Mucosa of stomach (tissue), 1 donor: ENCODE data around the gene SLC49A4.

Experiments
- H3K27me3 ChIP-seq: one replicate; pipeline ENCODE4 v1.7.0; 2013; ENCODE audit warnings: mild to moderate bottlenecking, low read length; ENCODE audit not compliant: control insufficient read depth, insufficient read depth
- H3K36me3 ChIP-seq: one replicate; pipeline ENCODE4 v1.7.0; 2013; ENCODE audit warnings: low read length; ENCODE audit not compliant: control insufficient read depth, insufficient read depth
- H3K4me1 ChIP-seq: one replicate; pipeline ENCODE4 v1.7.0; 2013; ENCODE audit warnings: mild to moderate bottlenecking, low read length; ENCODE audit not compliant: control insufficient read depth, insufficient read depth
- H3K4me3 ChIP-seq: one replicate; pipeline ENCODE4 v1.7.0; 2013; ENCODE audit warnings: low read length
- H3K9ac ChIP-seq: one replicate; pipeline ENCODE4 v1.7.0; 2013; ENCODE audit warnings: mild to moderate bottlenecking, low read length, moderate library complexity
- H3K9me3 ChIP-seq: one replicate; pipeline ENCODE4 v1.7.0; 2013; ENCODE audit warnings: mild to moderate bottlenecking, low read length, moderate library complexity; ENCODE audit not compliant: control insufficient read depth
- donor health status: Pancreatic carcinoma.

SLC49A4 gene

GRCh38 chr3:122770521-122771202 is 24.2 kb upstream of the SLC49A4 start:
- H3K4me1 ChIP-seq = no peaks in the 10 kb centered on the region
- no peaks in the 10 kb centered on the region for H3K27me3 ChIP-seq
- no peaks in the 10 kb centered on the region for H3K36me3 ChIP-seq
- no peaks in the 10 kb centered on the region for H3K9me3 ChIP-seq
- H3K4me3 ChIP-seq = no peak overlapping the region
- no peak overlapping the region for H3K9ac ChIP-seq

- H3K9me3 ChIP-seq = no peaks in the 10 kb centered on the region
- H3K4me1 ChIP-seq = no peaks in the 10 kb centered on the region
- no peak overlapping the region for H3K9ac ChIP-seq
- H3K4me3 ChIP-seq = no peak overlapping the region
- H3K36me3 ChIP-seq = no peaks in the 10 kb centered on the region
- H3K27me3 ChIP-seq = no peaks in the 10 kb centered on the region
Measured at GRCh38 chr3:122772827-122773226, 22.0 kb upstream of the SLC49A4 start.

GRCh38 chr3:122773944-122774509 is 20.8 kb upstream of the SLC49A4 start:
- Histone ChIP-seq H3K27me3 (no peaks in the 10 kb centered on the region), H3K9ac (no peak overlapping the region), H3K4me3 (no peak overlapping the region), H3K4me1 (no peaks in the 10 kb centered on the region), H3K9me3 (no peaks in the 10 kb centered on the region), H3K36me3 (no peaks in the 10 kb centered on the region)

GRCh38 chr3:122774564-122774963 is 20.3 kb upstream of the SLC49A4 start:
- no peaks in the 10 kb centered on the region for H3K9me3 ChIP-seq
- no peaks in the 10 kb centered on the region for H3K4me1 ChIP-seq
- H3K27me3 ChIP-seq = no peaks in the 10 kb centered on the region
- no peak overlapping the region for H3K9ac ChIP-seq
- H3K36me3 ChIP-seq = no peaks in the 10 kb centered on the region
- H3K4me3 ChIP-seq = no peak overlapping the region

- Histone ChIP-seq H3K9ac (no peak overlapping the region), H3K36me3 (no peaks in the 10 kb centered on the region), H3K27me3 (no peaks in the 10 kb centered on the region), H3K9me3 (no peaks in the 10 kb centered on the region), H3K4me1 (no peaks in the 10 kb centered on the region), H3K4me3 (no peak overlapping the region)
Measured at GRCh38 chr3:122776675-122777468, 18.0 kb upstream of the SLC49A4 start.

GRCh38 chr3:122777563-122777962 is 17.3 kb upstream of the SLC49A4 start:
- no peak overlapping the region for H3K9ac ChIP-seq
- no peaks in the 10 kb centered on the region for H3K4me1 ChIP-seq
- no peaks in the 10 kb centered on the region for H3K36me3 ChIP-seq
- H3K27me3 ChIP-seq = no peaks in the 10 kb centered on the region
- H3K4me3 ChIP-seq = no peak overlapping the region
- no peaks in the 10 kb centered on the region for H3K9me3 ChIP-seq

GRCh38 chr3:122782804-122783203 is 12.1 kb upstream of the SLC49A4 start:
- Histone ChIP-seq H3K9me3 (no peaks in the 10 kb centered on the region), H3K27me3 (no peaks in the 10 kb centered on the region), H3K4me3 (no peak overlapping the region), H3K9ac (no peak overlapping the region), H3K4me1 (no peaks in the 10 kb centered on the region), H3K36me3 (no peaks in the 10 kb centered on the region)

- Histone ChIP-seq H3K4me1 (no peaks in the 10 kb centered on the region), H3K36me3 (no peaks in the 10 kb centered on the region), H3K9ac (no peak overlapping the region), H3K27me3 (no peaks in the 10 kb centered on the region), H3K9me3 (no peaks in the 10 kb centered on the region), H3K4me3 (no peak overlapping the region)
Measured at GRCh38 chr3:122784436-122784835, 10.4 kb upstream of the SLC49A4 start.

GRCh38 chr3:122785231-122785630 is 9.6 kb upstream of the SLC49A4 start:
- Histone ChIP-seq H3K4me3 (no peak overlapping the region), H3K9ac (no peak overlapping the region), H3K9me3 (no peaks in the 10 kb centered on the region), H3K36me3 (no peaks in the 10 kb centered on the region), H3K27me3 (no peaks in the 10 kb centered on the region), H3K4me1 (no peaks in the 10 kb centered on the region)

GRCh38 chr3:122786066-122786465 is 8.8 kb upstream of the SLC49A4 start:
- H3K9ac ChIP-seq = no peak overlapping the region
- H3K4me3 ChIP-seq = no peak overlapping the region

GRCh38 chr3:122787872-122788271 is 7.0 kb upstream of the SLC49A4 start:
- H3K27me3 ChIP-seq = no peaks in the 10 kb centered on the region
- no peaks in the 10 kb centered on the region for H3K4me1 ChIP-seq
- H3K9ac ChIP-seq = no peak overlapping the region
- no peaks in the 10 kb centered on the region for H3K9me3 ChIP-seq
- H3K4me3 ChIP-seq = no peak overlapping the region
- no peaks in the 10 kb centered on the region for H3K36me3 ChIP-seq

More at GRCh38 chr3:122786066-122786465, 8.8 kb upstream of the SLC49A4 start:
- Histone ChIP-seq H3K27me3 (no peaks in the 10 kb centered on the region), H3K36me3 (no peaks in the 10 kb centered on the region), H3K9me3 (no peaks in the 10 kb centered on the region), H3K4me1 (no peaks in the 10 kb centered on the region)

GRCh38 chr3:122789585-122790273 is 5.1 kb upstream of the SLC49A4 start:
- Histone ChIP-seq H3K9ac (no peak overlapping the region), H3K4me1 (no peaks in the 10 kb centered on the region), H3K36me3 (no peaks in the 10 kb centered on the region), H3K27me3 (no peaks in the 10 kb centered on the region), H3K9me3 (no peaks in the 10 kb centered on the region), H3K4me3 (no peak overlapping the region)
